H1 (cell line): ENCODE results near the gene RAB11FIP3. TPM values are rescaled to one million over a fixed set of nuclear protein-coding genes. Genes with fewer than 3 reads are reported as not detected.

Experiments
- CTCF ChIA-PET: fragments of 300-600 bp; sonication (Branson Sonifier 250); formaldehyde crosslinking; loops from one replicate; lab custom pipeline; 2021; ENCODE audit not compliant: partially characterized antibody; lab: Charles Lee
- POLR2A ChIA-PET: fragments of 300-600 bp; sonication (Branson Sonifier 250); formaldehyde crosslinking; loops from one replicate; lab custom pipeline; 2021; ENCODE audit warnings: inconsistent platforms; ENCODE audit not compliant: partially characterized antibody; lab: Charles Lee
- DNase-seq, 2 experiments: peaks; one replicate each; pipeline versions ENCODE4 v3.0.0 to v3.0.0-alpha.2; 2010 to 2022; ENCODE audit warnings: low spot score in 2 of 2, low read depth in 1 of 2, mixed read lengths in 1 of 2
- FAIRE-seq: peaks from 2 replicates; lab custom pipeline; 2011; peaks lifted over from hg19 to GRCh38; lab: Jason Lieb, UNC
- H2AFZ ChIP-seq: 2 replicates; pipeline ENCODE4 v1.8.1; 2012; ENCODE audit warnings: low read length, inconsistent platforms
- H2AK5ac ChIP-seq: 2 replicates; pipeline ENCODE4 v1.6.1; 2013; ENCODE audit warnings: low read depth, low read length
- H2BK120ac ChIP-seq: replicated peaks from 2 replicates; pipeline ENCODE3; 2013; ENCODE audit warnings: low read depth, low read length, inconsistent platforms
- H2BK12ac ChIP-seq: 2 replicates; pipeline ENCODE4 v1.6.1; 2013; ENCODE audit warnings: low read depth, low read length
- H2BK15ac ChIP-seq: 2 replicates; pipeline ENCODE4 v1.6.1; 2013; ENCODE audit warnings: low read length
- H2BK20ac ChIP-seq: 2 replicates; pipeline ENCODE4 v1.6.1; 2013; ENCODE audit warnings: low read length
- H2BK5ac ChIP-seq: 2 replicates; pipeline ENCODE4 v1.6.1; 2013; ENCODE audit warnings: low read depth, low read length
- H3K14ac ChIP-seq: 2 replicates; pipeline ENCODE4 v1.6.1; 2013; ENCODE audit warnings: inconsistent platforms; ENCODE audit not compliant: insufficient read length
- H3K18ac ChIP-seq: 2 replicates; pipeline ENCODE4 v1.6.1; 2013; ENCODE audit warnings: low read length; ENCODE audit errors: extremely low read depth
- H3K23ac ChIP-seq: 2 replicates; pipeline ENCODE4 v1.6.1; 2013; ENCODE audit warnings: inconsistent platforms; ENCODE audit not compliant: insufficient read length
- H3K23me2 ChIP-seq: 2 replicates; pipeline ENCODE4 v1.6.1; 2013; ENCODE audit warnings: low read depth, low read length
- H3K27ac ChIP-seq: 2 replicates; pipeline ENCODE4 v1.6.1; 2011; ENCODE audit warnings: low read depth, low read length, inconsistent platforms
- H3K27me3 ChIP-seq, 4 experiments: replicated peaks in 1 of 4; 1 replicate in 1 of 4; 2 replicates in 3 of 4; pipeline versions ENCODE4 v1.6.1 to v1.8.1; 2011 to 2013; ENCODE audit warnings: low read length in 3 of 4, mild to moderate bottlenecking in 3 of 4, inconsistent platforms in 2 of 4, mixed read lengths in 2 of 4, moderate library complexity in 1 of 4; ENCODE audit not compliant: control insufficient read depth in 3 of 4, insufficient read depth in 3 of 4; ENCODE audit errors: extremely low read depth in 1 of 4
- H3K36me3 ChIP-seq, 4 experiments: 2 replicates each; pipeline versions ENCODE4 v1.6.1 to v1.8.1; 2011 to 2013; ENCODE audit warnings: mild to moderate bottlenecking in 4 of 4, low read length in 3 of 4, moderate library complexity in 2 of 4, control low read depth in 1 of 4, inconsistent platforms in 1 of 4; ENCODE audit not compliant: insufficient read depth in 4 of 4, control insufficient read depth in 2 of 4
- H3K4ac ChIP-seq: replicated peaks from 2 replicates; pipeline ENCODE3; 2013; ENCODE audit warnings: low read length, low read depth, mixed read lengths, inconsistent platforms; ENCODE audit not compliant: insufficient read length
- H3K4me1 ChIP-seq, 4 experiments: replicated peaks in 1 of 4; 1 replicate in 1 of 4; 2 replicates in 3 of 4; pipeline versions ENCODE4 v1.6.1 to v1.8.1; 2011 to 2013; ENCODE audit warnings: low read length in 3 of 4, inconsistent platforms in 2 of 4, mixed read lengths in 1 of 4; ENCODE audit not compliant: insufficient read depth in 4 of 4, control insufficient read depth in 3 of 4
- H3K4me2 ChIP-seq, 2 experiments: 2 replicates each; pipeline versions ENCODE4 v1.6.1 to v1.8.1; 2011 to 2013; ENCODE audit warnings: low read depth in 2 of 2, low read length in 2 of 2, control low read depth in 1 of 2, inconsistent platforms in 1 of 2, mild to moderate bottlenecking in 1 of 2; ENCODE audit not compliant: insufficient read depth in 1 of 2
- H3K4me3 ChIP-seq, 4 experiments: fragments of 200-600, 300-600 bp in 1 of 4; sonication (generic), shearing (Covaris generic), sonication (Bioruptor Twin) in 1 of 4; 2 replicates each; pipeline versions ENCODE4 v1.5.1 to v1.8.1; 2011 to 2016; ENCODE audit warnings: low read length in 4 of 4, low read depth in 3 of 4, control low read depth in 2 of 4, inconsistent platforms in 2 of 4, mild to moderate bottlenecking in 2 of 4, mixed read lengths in 1 of 4, moderate library complexity in 1 of 4; ENCODE audit not compliant: insufficient read depth in 2 of 4; ENCODE audit errors: extremely low read depth in 1 of 4
- H3K56ac ChIP-seq: replicated peaks from 2 replicates; pipeline ENCODE3; 2013; ENCODE audit warnings: low read depth, mild to moderate bottlenecking, mixed read lengths, low read length, inconsistent platforms; ENCODE audit not compliant: insufficient read length
- H3K79me1 ChIP-seq: 2 replicates; pipeline ENCODE4 v1.6.1; 2013; ENCODE audit warnings: low read depth, low read length, control low read depth
- H3K79me2 ChIP-seq, 2 experiments: 2 replicates each; pipeline versions ENCODE4 v1.6.1 to v1.8.1; 2012 to 2013; ENCODE audit warnings: low read length in 2 of 2, mild to moderate bottlenecking in 2 of 2, inconsistent platforms in 1 of 2; ENCODE audit not compliant: insufficient read depth in 2 of 2, control insufficient read depth in 1 of 2
- H3K9ac ChIP-seq, 4 experiments: replicated peaks in 1 of 4; 1 replicate in 1 of 4; 2 replicates in 3 of 4; pipeline versions ENCODE4 v1.6.1 to v1.8.1; 2011 to 2013; ENCODE audit warnings: low read depth in 3 of 4, low read length in 3 of 4, control low read depth in 2 of 4, mild to moderate bottlenecking in 2 of 4, moderate library complexity in 2 of 4, inconsistent platforms in 1 of 4; ENCODE audit errors: extremely low read depth in 1 of 4
- H3K9me3 ChIP-seq, 2 experiments: 2 replicates each; pipeline versions ENCODE4 v1.6.1 to v1.8.1; 2012 to 2013; ENCODE audit warnings: mild to moderate bottlenecking in 2 of 2, moderate library complexity in 2 of 2, control low read depth in 1 of 2, inconsistent platforms in 1 of 2, low read depth in 1 of 2, low read length in 1 of 2, mixed read lengths in 1 of 2; ENCODE audit not compliant: insufficient read depth in 2 of 2
- H4K20me1 ChIP-seq, 2 experiments: replicated peaks in 1 of 2; 2 replicates each; pipeline versions ENCODE3 to v1.8.1; 2011 to 2013; ENCODE audit warnings: inconsistent platforms in 2 of 2, low read length in 2 of 2, mild to moderate bottlenecking in 1 of 2; ENCODE audit not compliant: insufficient read depth in 2 of 2, control insufficient read depth in 1 of 2
- H4K5ac ChIP-seq: 2 replicates; pipeline ENCODE4 v1.6.1; 2013; ENCODE audit warnings: low read length, low read depth, mixed read lengths, inconsistent platforms; ENCODE audit not compliant: insufficient read length
- H4K8ac ChIP-seq: 2 replicates; pipeline ENCODE4 v1.8.0; 2013; ENCODE audit warnings: mild to moderate bottlenecking, moderate library complexity, low read length, inconsistent platforms; ENCODE audit not compliant: insufficient read depth; ENCODE audit errors: extremely low read depth
- H4K91ac ChIP-seq: replicated peaks from 2 replicates; pipeline ENCODE3; 2013; ENCODE audit warnings: low read length, mixed read lengths, inconsistent platforms; ENCODE audit not compliant: insufficient read length
- WGBS, 2 experiments: shearing (Covaris generic) in 1 of 2; methylation state at CpG; one replicate each; pipeline versions ENCODE4 v1.1.6 to v1.1.7; 2013 to 2015; ENCODE audit warnings: low lambda C conversion rate in 2 of 2, mixed read lengths in 2 of 2, inconsistent platforms in 1 of 2, low coverage in 1 of 2, missing lambda C conversion rate in 1 of 2; ENCODE audit not compliant: insufficient replicate concordance in 2 of 2, insufficient coverage in 1 of 2, insufficient read length in 1 of 2; ENCODE audit errors: extremely low coverage in 1 of 2, missing lambda C conversion rate in 1 of 2; 5-methylcytosine and 5-hydroxymethylcytosine counted together
- polyA plus RNA-seq, 7 experiments: library from polyadenylated mRNA; depleted of rRNA in 3 of 7; stranded (reverse) in 5 of 7; unstranded in 2 of 7; fragments of >200 nt in 5 of 7; fragments of 200-250 nt in 2 of 7; gene quantifications; 1 replicate in 5 of 7; 2 replicates in 1 of 7; 4 replicates in 1 of 7; pipeline versions ENCODE4 v1.2.1 to v1.2.3, GENCODE V29; 2011 to 2013; ENCODE audit warnings: missing spikeins in 2 of 7, mixed read lengths in 2 of 7
- total RNA-seq: library from RNA; stranded (reverse); fragmentation: NEBNext Ultra II Directional; extraction: Animal tissue kit (Norgen Biotek cat#: 25700); gene quantifications from 2 replicates; pipeline ENCODE4 v1.2.1, GENCODE V29; 2021

The RAB11FIP3 gene
- total and polyA plus RNA-seq, 2 of the 8 experiments (the other 6 are each of a cell fraction or from before 2014, with no cell fraction given): 9.3 to 35.2 TPM

DNA sequence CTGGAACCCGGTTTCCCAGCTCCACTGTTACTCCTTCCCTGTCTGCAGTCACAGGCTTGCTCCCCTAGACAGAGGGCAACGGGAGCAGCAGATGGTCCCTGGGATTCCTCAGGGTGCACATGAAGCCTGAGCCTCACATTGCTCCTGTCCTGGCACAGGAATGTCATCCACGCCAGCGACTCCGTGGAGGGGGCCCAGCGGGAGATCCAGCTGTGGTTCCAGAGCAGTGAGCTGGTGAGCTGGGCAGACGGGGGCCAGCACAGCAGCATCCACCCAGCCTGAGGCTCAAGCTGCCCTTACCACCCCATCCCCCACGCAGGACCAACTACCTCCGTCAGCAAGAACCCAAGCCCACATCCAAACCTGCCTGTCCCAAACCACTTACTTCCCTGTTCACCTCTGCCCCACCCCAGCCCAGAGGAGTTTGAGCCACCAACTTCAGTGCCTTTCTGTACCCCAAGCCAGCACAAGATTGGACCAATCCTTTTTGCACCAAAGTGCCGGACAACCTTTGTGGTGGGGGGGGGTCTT is 25.3 kb upstream of the RAB11FIP3 start:
- Histone ChIP-seq H2BK20ac (no peak overlapping the region), H3K14ac (no peak overlapping the region), H3K23ac (no peak overlapping the region), H4K91ac (no peak overlapping the region), H3K36me3 (peaks cover 7 to 18% (median 14%) of the 10 kb centered on the region in 4 experiments; a peak in 6 of 8 replicates), H3K9ac (no peak overlapping the region), H3K4me3 (peak overlapping the region in 2 of 4 experiments; percentile 12 to 65; a peak in 1 of 8 replicates), H2AK5ac (no peak overlapping the region), H3K27ac (no peak overlapping the region), H3K23me2 (peaks cover 5% of the 10 kb centered on the region), H2BK15ac (no peak overlapping the region), H3K79me1 (no peaks in the 10 kb centered on the region; the same call in 1 of the 2 replicates), H4K5ac (no peak overlapping the region), H2AFZ (no peak overlapping the region), H4K20me1 (peaks cover 2 to 21% of the 10 kb centered on the region in 2 experiments), H4K8ac (no peak overlapping the region), H3K4me1 (peaks cover 0 to 26% (median 13%) of the 10 kb centered on the region in 4 experiments; a peak in 6 of 7 replicates), H3K56ac (no peak overlapping the region), H2BK12ac (no peak overlapping the region), H2BK120ac (no peak overlapping the region), H3K18ac (peak overlapping the region; percentile 32; the same call in 1 of the 2 replicates), H3K4ac (no peak overlapping the region), H3K79me2 (no peaks in the 10 kb centered on the region; a peak in 1 of 4 replicates), H3K4me2 (peak overlapping the region; percentile 29 to 59; a peak in 2 of 4 replicates), H3K27me3 (no peaks in the 10 kb centered on the region), H2BK5ac (peak overlapping the region; percentile 63), H3K9me3 (no peaks in the 10 kb centered on the region)
- CTCF ChIA-PET: interaction anchor here (0.9 to 1.7 kb wide), 6 partner anchors 8 to 95 kb away, joined by 3 to 9 read pairs (median 4); no protein-coding TSS in a partner anchor
- FAIRE-seq (no peak), DNase-seq (peak in 1 of 2 experiments; percentile 51)
- WGBS, 2 experiments: 91% methylated on average over 10 of the region's 10 CpGs; no CpG with 5 or more reads in 1 of the 2 experiments
- POLR2A ChIA-PET: interaction anchor here (0.7 to 6.7 kb wide), 16 partner anchors 9 to 249 kb away, joined by 3 to 67 read pairs (median 3); partner anchors contain the start of genes CAPN15, NHLRC4 and WDR90
